ENCODE results near the gene EN1.

The EN1 gene

DNA sequence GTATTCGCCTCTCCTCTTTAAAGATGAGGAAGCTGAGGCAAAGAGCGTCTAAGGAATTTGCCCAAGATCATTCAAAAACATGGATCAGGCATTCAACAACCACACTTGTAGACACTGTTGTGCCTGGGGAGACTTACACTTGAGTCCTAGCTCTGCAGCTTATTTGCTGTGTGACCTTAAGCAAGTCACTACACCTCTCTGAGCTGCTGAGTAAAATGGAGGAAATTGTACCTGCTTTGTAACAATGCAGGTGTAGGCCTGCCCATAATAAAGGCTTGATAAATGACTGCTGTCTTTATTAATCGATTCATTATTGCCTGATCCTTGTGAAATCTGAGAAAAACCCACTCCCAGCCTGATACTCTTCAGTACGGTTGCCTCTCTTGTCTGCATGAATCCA is 30.8 kb downstream of the EN1 start:
- DNase-seq: no peak

DNA sequence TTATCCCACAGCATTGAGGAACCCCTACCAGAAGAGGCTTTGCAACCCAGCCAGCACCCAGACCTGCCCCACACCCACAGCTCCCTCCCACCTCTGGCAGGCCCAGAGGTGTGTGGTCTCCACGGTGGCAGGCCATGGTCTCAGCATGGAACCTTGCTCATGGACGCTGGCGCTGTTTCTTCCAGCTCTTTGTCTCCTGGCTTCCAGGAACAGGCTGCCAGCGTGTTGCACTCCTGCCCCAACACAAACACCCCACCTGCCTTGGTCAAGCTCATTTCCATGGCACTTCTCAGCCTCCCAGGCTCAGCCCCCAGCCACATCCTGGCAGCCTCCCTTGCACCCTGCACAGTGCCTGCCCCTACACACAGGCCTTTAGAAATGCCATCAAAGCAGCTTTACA is 31.7 kb downstream of the EN1 start:
- no peak for DNase-seq

DNA sequence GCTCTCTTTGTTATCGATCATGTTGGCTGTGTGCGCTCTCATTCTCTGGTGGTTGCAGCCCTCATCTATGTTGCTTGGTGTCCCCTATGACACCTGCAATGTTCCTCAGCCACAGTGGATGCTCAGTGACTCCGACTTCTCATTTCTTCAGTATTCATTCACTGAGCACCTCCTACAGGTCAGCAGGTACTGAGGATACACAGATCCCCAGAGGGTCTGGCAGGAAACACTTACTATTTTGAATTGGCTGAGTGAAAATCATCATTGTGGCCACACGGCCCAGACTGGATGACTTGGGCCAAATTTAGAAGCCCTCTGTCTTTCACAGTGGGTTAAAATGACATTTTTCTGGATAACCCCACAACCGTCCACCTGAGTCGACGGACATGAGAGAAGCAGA is 32.1 kb downstream of the EN1 start:
- DNase-seq: no peak

DNA sequence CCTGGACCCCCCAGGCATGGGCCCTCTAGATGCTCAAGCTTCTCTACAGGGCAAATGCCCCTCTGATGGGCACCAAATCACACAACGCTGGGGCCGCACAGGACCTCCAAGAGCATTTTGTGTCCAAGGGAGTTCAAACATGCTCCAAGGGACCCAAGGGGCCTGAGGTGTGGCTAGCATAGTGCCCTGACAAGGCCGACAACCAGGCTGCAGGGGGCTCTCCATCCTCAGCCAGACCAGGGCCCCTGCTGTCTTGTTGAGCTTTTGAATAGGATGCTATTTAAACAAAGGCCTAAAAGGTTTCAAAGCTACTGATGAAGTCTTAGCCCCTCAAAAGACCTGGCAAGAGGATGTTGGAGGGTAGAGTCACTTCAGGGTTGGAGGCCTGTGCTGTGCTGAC is 33.1 kb downstream of the EN1 start:
- no peak for DNase-seq

DNA sequence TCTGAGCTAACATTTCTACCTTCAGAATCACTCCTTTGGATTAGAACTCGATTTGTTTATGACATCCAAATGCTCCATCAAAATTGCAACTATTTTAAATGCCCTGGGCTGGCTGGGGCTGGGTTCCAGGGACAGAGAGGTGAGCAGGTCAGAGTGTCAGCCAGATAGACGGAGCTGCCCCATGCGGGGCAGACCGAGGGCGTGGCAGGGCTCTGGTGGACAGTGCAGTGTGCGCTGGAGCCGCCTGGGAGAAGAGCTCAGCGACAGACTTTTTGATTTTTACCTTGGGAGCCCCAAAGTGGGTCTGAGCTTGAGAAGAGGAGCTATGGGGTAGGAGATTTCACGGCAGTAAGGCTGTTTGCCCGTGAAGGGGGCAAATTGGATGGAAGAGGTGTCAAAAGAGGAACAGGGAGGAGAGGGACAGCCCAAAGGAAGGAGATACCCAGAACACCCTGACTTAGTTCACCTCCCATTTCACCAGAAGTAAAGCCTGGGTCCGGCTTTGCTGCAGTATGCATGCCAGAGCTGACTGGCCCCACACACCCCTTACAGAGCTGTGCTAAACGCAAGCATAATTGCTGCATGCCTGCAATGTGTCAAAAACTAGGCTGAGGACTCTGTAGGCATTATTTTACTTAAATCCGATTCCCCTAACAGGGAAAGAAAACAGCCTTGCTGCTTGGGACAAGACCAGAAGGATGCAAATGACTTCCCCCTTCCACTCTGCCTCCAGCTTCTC is 33.7 kb downstream of the EN1 start:
- DNase-seq: no peak

DNA sequence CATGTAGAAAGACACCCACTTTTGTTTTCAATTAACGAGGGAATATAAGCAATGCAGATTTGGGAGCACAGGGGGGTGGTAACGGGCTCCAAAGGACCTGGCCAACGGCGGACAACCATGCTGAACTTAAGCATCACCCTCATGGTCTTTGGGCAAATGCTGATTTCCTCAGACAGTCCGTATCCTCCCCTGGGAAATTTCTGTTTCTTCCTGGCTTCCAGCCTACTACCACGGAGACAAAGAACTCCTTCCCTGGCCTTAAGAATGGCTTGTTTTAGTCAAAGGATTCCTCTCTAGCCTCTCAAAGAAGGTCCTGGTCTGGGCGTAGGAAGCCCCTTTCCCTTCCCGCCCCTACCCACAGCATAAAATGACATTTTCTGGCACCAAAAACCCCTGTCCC is 34.3 kb downstream of the EN1 start:
- no peak for DNase-seq

DNA sequence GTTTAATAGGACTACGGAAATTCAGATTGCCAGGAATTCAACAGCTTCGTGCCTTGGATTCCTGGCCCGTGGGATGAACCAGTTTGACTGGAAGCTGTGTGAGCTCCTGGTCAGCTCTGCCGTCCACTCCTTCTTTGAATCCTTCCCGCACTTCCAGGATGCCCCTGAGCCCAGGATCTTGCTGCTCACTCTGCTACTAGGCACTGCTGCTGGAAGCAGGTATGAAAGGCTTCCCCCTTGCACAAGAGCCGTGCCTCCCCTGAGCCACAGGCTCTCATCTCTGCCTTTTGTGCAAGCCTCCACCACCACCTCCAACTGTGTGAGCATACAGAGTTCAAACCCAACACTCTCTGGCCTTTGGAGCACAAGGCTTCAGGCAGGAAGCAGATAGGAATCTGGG is 34.9 kb downstream of the EN1 start:
- no peak for DNase-seq

DNA sequence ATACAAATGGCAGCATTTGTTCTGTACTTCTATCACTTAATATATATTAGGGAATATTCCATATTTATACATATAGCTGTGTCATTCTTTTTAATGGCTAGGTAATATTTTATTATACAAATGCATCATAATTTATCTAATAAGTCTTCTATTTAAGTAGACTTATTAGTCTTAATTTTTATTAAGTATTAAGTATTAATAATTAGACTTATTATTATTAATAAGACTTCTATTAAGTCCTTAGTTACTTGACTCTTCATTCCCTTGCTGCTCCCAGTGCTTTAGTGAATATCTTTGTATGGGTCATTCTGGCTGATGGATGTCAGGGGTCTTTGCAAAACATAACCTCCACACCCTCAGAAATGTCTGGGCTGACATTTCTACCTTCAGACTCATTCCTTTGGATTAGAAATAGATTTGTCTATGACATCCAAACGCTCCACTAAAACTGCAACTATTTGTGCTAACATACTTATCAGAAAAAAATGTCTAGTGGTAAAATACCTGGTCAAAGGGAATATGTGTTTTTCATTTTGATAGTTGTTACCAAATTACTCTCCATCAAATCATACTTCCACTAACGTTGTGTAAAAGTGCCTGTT is 35.8 kb downstream of the EN1 start:
- no peak for DNase-seq

DNA sequence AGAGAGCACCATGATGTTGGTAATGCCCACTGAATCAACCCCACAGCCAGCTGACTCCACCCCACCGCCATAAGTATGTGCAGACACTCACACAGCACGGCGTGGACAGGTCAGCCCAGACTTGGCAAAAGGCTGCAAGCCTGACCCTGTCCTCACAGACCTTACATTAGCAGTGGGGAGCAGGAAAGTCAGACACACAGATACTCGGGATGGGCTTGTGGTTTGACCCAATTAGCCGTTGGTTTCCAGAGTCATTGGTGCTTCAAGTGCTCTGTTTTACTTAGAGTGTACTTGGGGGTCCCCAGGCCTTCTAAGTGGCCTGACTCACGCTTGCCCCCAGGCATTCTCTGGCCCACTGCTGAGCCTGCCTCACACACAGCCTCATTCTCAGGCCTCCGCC is 36.7 kb downstream of the EN1 start:
- no peak for DNase-seq

DNA sequence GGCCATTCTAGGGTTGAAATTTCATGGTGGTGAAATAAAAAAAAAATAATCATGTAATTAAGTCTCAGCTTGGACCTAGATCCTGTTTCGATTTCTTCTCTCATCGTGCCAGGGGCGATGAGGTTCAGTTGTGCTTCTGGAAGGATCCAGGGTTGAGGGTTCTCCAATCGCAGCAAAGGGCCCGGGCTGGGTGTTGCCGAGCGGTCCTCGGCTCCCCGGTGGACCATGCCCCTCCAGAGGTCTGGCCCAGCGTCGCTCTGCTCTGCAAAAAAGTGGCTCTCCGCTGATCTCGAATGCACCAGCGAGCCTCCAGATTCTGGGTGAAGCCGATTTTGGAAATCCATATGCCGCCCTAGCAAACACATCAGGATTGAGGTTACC is 39.0 kb downstream of the EN1 start:
- no peak for DNase-seq

DNA sequence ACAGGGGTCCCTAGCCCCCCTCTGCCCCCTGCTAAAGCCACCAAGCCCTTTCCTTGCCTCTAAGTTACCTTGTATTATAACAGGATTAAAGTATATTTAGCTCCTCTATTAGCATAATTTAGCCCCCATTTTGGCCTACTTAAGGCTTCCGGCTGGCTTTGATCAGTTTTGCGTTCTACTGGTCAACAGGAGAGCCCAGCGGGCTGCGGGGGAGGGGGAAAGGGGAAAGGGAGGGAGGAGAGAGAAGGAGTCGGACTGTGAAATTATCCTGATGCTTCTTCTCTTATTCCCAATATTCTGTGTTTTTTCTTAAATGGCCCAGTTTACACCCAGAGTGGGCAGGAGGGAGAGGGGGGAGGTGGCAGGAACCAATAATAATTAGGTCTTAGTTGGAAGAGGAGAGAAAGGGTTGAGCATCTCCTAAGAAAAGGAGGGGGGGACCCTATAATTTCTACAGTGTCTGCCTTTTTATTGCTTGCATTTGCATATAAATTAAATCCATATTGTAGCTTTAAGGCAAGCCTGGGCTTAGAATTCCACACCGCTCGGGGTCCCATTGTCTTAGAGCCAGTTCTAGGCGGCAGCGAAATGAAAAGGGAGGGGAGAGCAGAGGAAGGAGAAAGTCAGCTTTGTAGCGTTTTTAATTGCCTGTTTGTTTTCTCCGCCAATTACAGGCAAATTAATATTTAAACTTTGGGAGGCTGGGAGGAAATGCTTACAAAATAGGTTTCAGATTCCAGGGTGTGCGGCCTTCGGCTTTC is 39.6 kb downstream of the EN1 start:
- no peak for DNase-seq

DNA sequence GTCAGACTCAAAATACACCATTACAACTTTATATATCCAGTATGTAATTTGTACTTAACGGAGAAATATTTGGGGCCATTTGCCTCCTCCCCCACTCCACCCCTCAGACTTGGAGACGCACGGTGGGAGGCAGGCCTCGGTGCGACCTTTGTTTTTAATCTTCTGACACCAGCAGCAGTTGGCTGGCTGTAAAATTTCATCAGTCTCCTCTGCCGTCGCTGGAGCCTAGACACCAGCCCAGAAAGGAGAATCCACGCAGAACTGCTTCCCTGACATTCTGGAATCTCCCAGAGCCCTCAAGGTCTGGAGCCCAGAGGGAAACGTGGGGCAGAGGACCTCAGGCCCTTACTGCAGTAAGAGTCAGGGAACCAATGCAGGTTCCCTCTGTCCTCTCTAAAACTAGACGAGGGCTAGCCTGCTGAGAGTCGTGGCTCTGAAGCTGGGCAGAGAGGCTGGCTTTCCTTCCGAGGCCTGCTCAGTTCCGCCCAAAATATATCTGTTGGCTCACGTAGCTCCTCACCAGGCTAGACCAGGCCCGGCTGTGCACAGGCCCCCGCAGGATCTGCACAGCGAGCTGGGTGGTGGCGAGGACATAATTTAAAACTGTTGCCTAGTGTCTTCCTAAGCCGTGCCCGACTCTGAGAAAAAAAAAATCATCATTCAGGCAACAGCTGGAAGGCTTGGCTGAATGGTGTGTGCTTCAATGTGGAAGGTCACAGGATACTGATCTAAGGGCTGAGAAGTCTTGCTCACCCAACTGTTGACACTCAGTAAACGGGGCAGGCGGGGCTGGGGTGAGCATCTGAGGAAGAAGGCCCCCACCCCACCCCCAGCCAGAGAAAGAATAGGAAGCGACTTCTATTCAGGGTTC is 40.4 kb downstream of the EN1 start:
- DNase-seq: no peak

DNA sequence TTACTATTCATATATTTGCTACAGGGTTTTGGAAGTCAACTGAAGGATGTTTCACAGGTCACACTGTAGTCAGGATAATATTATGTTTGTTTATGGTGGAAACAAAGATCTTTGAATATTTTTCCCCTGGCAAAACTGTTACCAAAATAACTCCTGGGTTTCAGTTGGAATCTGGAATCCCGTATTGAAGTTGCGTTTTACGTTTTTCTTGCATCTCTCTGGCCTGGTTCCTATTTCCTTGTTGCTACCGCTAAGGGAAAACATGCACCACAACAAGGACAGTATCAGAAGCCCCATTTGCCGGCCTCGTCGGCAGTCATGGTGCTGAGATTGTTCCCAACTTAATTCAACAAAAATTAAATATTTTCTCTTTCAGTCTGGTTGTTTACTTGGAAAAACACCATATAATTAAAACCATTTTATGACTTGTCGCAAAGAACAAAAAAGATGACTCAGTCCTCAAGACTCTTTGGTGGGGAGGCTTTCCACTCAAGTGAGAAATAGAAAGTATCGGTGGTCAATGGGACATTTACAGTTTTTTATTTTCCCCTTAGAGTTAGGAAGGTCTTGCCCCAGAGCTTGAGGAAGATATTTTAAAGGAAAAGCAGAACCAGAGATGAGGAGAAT is 42.3 kb downstream of the EN1 start:
- no peak for DNase-seq

DNA sequence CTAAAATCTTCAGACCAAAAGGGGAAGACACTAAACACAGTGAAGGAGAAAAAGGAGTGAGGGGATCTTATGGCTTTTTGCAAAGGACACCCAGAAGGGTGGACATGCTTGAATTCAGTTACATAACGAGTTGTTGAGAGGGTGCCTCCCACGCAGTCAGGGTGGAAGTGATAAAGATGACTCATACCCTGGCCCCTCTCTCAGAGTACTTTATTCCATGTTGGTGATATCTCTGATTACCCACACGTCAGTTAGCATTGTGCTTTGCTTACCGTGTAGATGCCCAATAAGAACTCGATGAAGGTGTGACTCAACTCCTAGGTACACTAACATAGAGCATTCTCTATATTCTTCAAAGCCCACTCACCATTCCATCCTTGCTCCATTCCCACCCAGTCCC is 44.4 kb downstream of the EN1 start:
- no peak for DNase-seq

DNA sequence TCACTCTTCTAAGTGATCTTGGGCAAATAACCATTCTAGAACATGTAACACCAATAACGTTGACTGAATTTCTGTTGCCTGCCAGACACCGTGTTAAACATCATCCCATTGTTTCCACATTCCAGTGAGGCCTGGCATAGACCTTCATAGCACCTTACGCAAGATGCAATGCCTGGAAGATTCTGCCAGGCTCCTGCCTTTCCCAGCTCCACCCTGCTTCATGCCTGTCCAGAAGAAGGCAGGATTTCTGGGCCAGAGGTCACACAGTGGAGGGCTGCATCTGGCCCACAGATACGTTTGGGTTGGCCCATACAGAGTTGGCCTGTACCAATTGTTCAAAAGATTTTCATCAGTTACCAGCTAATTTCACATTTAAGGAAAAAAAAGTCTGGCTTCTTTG is 46.3 kb downstream of the EN1 start:
- no peak for DNase-seq

DNA sequence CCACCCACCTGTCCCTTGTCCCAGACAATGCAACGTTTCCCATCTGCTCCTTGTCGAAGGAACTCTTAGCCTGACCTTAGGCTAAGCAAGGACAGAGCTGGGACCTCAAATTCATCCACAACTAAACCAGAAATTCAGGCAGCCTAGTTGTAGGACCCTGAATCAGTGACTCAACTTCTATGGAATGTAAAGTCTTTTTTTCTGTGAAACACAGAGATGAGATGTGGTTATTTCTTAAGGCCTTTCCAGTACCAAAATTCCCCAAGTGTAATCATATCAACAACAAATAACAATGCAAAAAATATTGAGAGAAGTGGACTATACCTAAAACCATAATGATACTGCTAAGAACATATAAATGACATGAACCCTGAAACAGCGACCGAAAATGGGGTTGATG is 46.7 kb downstream of the EN1 start:
- DNase-seq: no peak

DNA sequence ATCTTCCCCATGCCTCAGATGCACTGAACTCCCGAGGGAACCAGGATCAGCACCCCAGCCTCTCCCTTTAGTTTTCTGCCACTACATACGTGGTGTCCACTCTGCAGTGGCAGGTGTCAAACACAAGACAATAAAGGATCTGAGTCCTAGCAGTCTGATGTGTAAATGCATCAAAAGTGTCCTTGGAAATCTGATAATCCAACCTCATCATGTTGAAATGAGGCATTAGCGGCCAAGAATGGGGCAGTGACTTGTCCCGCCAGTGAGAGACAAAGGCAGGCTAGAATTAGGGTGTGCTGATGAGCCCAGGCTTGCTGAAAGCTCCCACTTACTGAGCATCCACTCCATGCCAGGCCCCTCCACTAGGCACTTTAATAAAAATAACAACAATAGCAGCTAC is 52.9 kb downstream of the EN1 start:
- no peak for DNase-seq

All from femur (tissue), 1 donor.